PC-3 (cell line): ENCODE measurements around the gene CCDC102A. TPM values are rescaled to one million over a fixed set of nuclear protein-coding genes. Genes with fewer than 3 reads are reported as not detected.

Experiments
- ATAC-seq: fragments of 200-7000 bp; cut with Tn5 transposase; 2 replicates; pipeline ENCODE4 v1.9.1; 2020; ENCODE audit warnings: mild to moderate bottlenecking, moderate library complexity
- BruUV-seq: library from RNA; stranded (reverse); fragments of 400-500 nt; replicated peaks from 2 replicates; lab custom pipeline; 2021; lab: Mats Ljungman, UMichigan
- CTCF ChIA-PET: fragments of 300-600 bp; sonication (Branson Sonifier 250); formaldehyde crosslinking; loops from one replicate; lab custom pipeline; 2022; ENCODE audit warnings: antibody characterized with exemption; lab: Charles Lee
- POLR2A ChIA-PET: fragments of 300-600 bp; sonication (Branson Sonifier 250); formaldehyde crosslinking; loops from one replicate; lab custom pipeline; 2022; ENCODE audit warnings: antibody characterized with exemption; ENCODE audit not compliant: unreplicated experiment; lab: Charles Lee
- DNase-seq: peaks from one replicate; pipeline ENCODE4 v3.0.0-alpha.2; 2015
- H2AFZ ChIP-seq: fragments of 300-600 bp; sonication (generic); 2 replicates; pipeline ENCODE4 v1.6.0; 2016; ENCODE audit warnings: antibody characterized with exemption, low read length
- H3F3A ChIP-seq: fragments of 300-600 bp; sonication (generic); one replicate; pipeline ENCODE4 v1.6.0; 2017; ENCODE audit warnings: antibody characterized with exemption, low read length, control low read depth, mild to moderate bottlenecking; ENCODE audit not compliant: unreplicated experiment
- H3K27ac ChIP-seq: fragments of 300-600 bp; sonication (generic); 2 replicates; pipeline ENCODE4 v1.5.1; 2016; ENCODE audit warnings: mild to moderate bottlenecking, low read length
- H3K27me3 ChIP-seq: fragments of 300-600 bp; sonication (generic); 2 replicates; pipeline ENCODE4 v1.6.1; 2016; ENCODE audit warnings: low read length, mixed read lengths
- H3K36me3 ChIP-seq: fragments of 300-600 bp; sonication (generic); 2 replicates; pipeline ENCODE4 v1.6.1; 2016; ENCODE audit warnings: low read depth, mixed run types, low read length, mixed read lengths
- H3K4me1 ChIP-seq: fragments of 300-600 bp; sonication (generic); 2 replicates; pipeline ENCODE4 v1.5.1; 2016; ENCODE audit warnings: low read length; ENCODE audit not compliant: insufficient read depth
- H3K4me2 ChIP-seq: fragments of 300-600 bp; sonication (generic); 2 replicates; pipeline ENCODE4 v1.6.0; 2016; ENCODE audit warnings: low read length
- H3K4me3 ChIP-seq: fragments of 300-600 bp; sonication (generic); 2 replicates; pipeline ENCODE4 v1.5.1; 2016; ENCODE audit warnings: mild to moderate bottlenecking, low read length, mixed read lengths
- H3K79me2 ChIP-seq: fragments of 300-600 bp; sonication (generic); 2 replicates; pipeline ENCODE4 v1.6.1; 2017; ENCODE audit warnings: low read length, mixed read lengths
- H3K9ac ChIP-seq: fragments of 300-600 bp; sonication (generic); 2 replicates; pipeline ENCODE4 v1.6.0; 2016; ENCODE audit warnings: mild to moderate bottlenecking, low read length
- H3K9me2 ChIP-seq: fragments of 300-600 bp; sonication (generic); replicated peaks from 2 replicates; pipeline ENCODE4 v1.6.1; 2016; ENCODE audit warnings: mixed run types, low read length, mixed read lengths
- H3K9me3 ChIP-seq: fragments of 300-600 bp; sonication (generic); 2 replicates; pipeline ENCODE4 v1.6.1; 2016; ENCODE audit warnings: low read length, mixed read lengths
- H4K20me1 ChIP-seq: fragments of 300-600 bp; sonication (generic); 2 replicates; pipeline ENCODE4 v1.6.1; 2016; ENCODE audit warnings: low read length, mixed read lengths
- EZH2 ChIP-seq: fragments of 300-600 bp; sonication (generic); IDR thresholded peaks from one replicate; pipeline ENCODE4 v1.6.1; 2017; ENCODE audit warnings: antibody characterized with exemption, mild to moderate bottlenecking, low read length; ENCODE audit not compliant: unreplicated experiment
- EZH2phosphoT487 ChIP-seq: fragments of 300-600 bp; sonication (generic); IDR thresholded peaks from 2 replicates; pipeline ENCODE4 v1.6.1; 2018; ENCODE audit warnings: mild to moderate bottlenecking, antibody characterized with exemption, low read length, borderline replicate concordance
- intact Hi-C: fragments of 100-400 bp; cut with micrococcal nuclease; formaldehyde crosslinking; loops from 2 replicates; pipeline ENCODE4 v1.9.0; 2023
- total RNA-seq: library from RNA; depleted of rRNA; stranded (reverse); fragments of >200 nt; gene quantifications from 2 replicates; pipeline ENCODE4 v1.2.3, GENCODE V29; 2014
- TF ChIP-seq, protein P1 (sequence below): fragments of 300-600 bp; sonication (generic); conservative IDR thresholded peaks from 2 replicates; pipeline ENCODE4 v1.5.1; 2017; ENCODE audit warnings: antibody characterized with exemption, low read depth, mild to moderate bottlenecking, low read length

The CCDC102A gene
- total RNA-seq, 1 experiment from 2014 or later: 12.7 TPM

DNA sequence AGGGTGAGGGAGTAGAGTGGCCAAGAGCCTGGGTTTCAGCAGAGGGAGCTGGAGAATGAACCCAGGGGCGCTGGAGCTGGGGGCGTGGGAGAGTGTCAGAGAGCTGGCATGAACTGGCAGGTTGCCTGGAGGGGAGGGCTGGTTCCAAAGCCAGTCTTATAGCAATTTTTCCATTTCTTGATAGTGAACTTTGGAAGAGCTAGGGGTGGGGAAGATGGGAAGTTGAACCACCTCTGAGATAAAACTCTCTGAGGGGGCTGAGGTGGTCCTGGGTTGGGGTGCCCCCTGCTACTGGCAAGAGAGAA is 42.9 kb upstream of the CCDC102A start:
- Histone ChIP-seq H3K4me2 (no peak overlapping the region), H3K36me3 (no peaks in the 10 kb centered on the region; the same call in 1 of the 2 replicates), H3K9me2 (no peaks in the 10 kb centered on the region), H3F3A (no peaks in the 10 kb centered on the region), H3K4me1 (no peaks in the 10 kb centered on the region), H3K27ac (no peak overlapping the region), H3K27me3 (no peaks in the 10 kb centered on the region), H3K9me3 (no peaks in the 10 kb centered on the region), H3K4me3 (no peak overlapping the region), H3K9ac (no peak overlapping the region), H3K79me2 (no peaks in the 10 kb centered on the region), H2AFZ (no peak overlapping the region), H4K20me1 (no peaks in the 10 kb centered on the region)
- ChIA-PET POLR2A (no interaction called here), CTCF (no interaction called here)
- TF ChIP-seq EZH2 (no peak), EZH2phosphoT487 (no peak)
- TF ChIP-seq, protein P1, sequence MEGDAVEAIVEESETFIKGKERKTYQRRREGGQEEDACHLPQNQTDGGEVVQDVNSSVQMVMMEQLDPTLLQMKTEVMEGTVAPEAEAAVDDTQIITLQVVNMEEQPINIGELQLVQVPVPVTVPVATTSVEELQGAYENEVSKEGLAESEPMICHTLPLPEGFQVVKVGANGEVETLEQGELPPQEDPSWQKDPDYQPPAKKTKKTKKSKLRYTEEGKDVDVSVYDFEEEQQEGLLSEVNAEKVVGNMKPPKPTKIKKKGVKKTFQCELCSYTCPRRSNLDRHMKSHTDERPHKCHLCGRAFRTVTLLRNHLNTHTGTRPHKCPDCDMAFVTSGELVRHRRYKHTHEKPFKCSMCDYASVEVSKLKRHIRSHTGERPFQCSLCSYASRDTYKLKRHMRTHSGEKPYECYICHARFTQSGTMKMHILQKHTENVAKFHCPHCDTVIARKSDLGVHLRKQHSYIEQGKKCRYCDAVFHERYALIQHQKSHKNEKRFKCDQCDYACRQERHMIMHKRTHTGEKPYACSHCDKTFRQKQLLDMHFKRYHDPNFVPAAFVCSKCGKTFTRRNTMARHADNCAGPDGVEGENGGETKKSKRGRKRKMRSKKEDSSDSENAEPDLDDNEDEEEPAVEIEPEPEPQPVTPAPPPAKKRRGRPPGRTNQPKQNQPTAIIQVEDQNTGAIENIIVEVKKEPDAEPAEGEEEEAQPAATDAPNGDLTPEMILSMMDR: no peak
- no peak for DNase-seq
- ATAC-seq: no peak
- intact Hi-C loops: loop anchor here (5.0 kb wide), 1 partner anchor 423 kb away; the partner anchor contains the start of genes USB1 and ZNF319
- no TSS peak for BruUV-seq

DNA sequence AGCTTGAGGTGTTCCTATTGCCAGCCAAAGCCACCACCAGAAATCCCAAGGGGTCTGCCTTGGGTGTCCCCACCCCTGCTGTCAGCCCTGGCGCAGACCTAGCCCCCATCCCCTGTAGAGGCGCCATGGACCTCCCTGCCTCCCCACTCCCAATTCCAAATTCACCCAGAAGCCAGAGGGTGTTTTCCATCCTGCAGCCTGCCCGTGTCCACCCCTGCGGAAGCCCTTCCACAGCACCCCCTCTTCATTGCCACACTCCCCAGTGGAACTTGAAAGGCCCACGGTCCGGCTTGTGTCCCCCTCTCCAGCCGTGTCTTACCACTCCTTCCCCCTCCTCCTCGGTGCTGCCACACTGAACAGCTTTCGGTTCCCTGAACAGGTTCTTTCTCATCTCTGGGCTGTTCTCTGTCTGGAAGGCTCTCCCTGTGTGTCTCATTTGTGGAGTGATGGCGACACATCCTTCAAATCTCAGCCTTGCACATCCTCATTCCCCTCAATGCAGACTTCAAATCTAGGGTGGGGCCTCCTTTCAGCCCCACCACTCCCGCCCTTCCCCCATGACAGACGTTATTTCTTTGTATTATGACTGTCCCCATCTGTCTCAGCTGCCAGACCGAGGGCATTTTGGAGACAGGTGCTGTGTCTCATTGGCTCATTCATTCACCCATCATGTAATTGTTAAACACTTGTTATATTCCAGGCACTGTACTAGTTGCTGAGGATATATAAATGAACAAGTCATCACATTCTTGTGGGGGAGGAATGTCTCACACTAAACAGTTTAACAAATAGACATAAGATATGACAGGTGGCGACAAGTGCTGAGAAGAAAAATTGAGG is 42.4 kb upstream of the CCDC102A start:
- ChIA-PET CTCF (interaction anchor here (0.6 kb wide), 1 partner anchor 1462 kb away, joined by 3 read pairs; no protein-coding TSS in a partner anchor), POLR2A (no interaction called here)
- TF ChIP-seq EZH2phosphoT487 (no peak), EZH2 (no peak)
- TF ChIP-seq, protein P1: no peak
- H3K27me3 ChIP-seq: no peaks in the 10 kb centered on the region
- H3K4me1 ChIP-seq: no peaks in the 10 kb centered on the region
- no peak overlapping the region for H3K9ac ChIP-seq
- no peaks in the 10 kb centered on the region; the same call in 1 of the 2 replicates for H3K36me3 ChIP-seq
- H3F3A ChIP-seq: no peaks in the 10 kb centered on the region
- no peak for ATAC-seq
- no peak overlapping the region for H3K4me2 ChIP-seq
- no peak overlapping the region for H3K4me3 ChIP-seq
- no peaks in the 10 kb centered on the region for H3K9me2 ChIP-seq
- no peaks in the 10 kb centered on the region for H4K20me1 ChIP-seq
- no peak overlapping the region for H2AFZ ChIP-seq
- no peak overlapping the region for H3K27ac ChIP-seq
- no peaks in the 10 kb centered on the region for H3K79me2 ChIP-seq
- intact Hi-C loops: loop anchor here (5.0 kb wide), 1 partner anchor 424 kb away; the partner anchor contains the start of genes USB1 and ZNF319
- BruUV-seq: no TSS peak
- DNase-seq: no peak
- H3K9me3 ChIP-seq: no peaks in the 10 kb centered on the region
